HG02943 (cell line): ENCODE data around the gene TK1.

ENCODE experiments used
- ATAC-seq: cut with Tn5 transposase; IDR thresholded peaks from one replicate; pipeline ENCODE4 v1.9.1; 2021; ENCODE audit warnings: mild to moderate bottlenecking, low read depth, moderate library complexity; ENCODE audit not compliant: unreplicated experiment

The TK1 gene

DNA sequence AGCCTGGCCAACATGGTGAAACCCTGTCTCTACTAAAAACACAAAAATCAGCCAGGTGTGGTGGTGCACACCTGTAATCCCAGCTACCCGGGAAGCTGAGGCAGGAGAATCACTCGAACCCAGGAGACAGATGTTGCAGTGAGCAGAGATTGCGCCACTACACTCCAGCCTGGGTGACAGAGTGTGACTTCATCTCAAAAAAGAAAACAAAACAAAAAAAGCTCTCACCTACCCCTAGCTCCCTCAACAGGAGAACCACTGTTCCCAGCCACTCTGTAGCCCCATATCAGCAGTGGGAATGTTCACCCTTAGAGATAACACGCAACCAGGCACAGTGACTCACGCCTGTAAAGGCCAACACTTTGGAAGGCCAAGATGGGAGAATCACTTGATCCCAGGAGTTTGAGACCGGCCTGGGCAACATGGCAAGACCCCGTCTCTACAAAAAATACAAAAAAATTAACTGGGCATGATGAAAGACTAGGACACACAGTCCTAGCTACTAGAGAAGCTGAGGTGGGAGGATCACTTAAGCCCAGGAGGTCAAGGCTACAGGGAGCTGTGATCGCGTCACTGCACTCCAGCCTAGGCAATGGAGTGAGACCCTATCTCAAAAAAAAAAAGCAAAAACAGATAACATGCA is 50.9 kb downstream of the TK1 start:
- no peak for ATAC-seq

- no peak for ATAC-seq
Observed at GRCh38 chr17:78134899-78135385, 51.9 kb downstream of the TK1 start.

DNA sequence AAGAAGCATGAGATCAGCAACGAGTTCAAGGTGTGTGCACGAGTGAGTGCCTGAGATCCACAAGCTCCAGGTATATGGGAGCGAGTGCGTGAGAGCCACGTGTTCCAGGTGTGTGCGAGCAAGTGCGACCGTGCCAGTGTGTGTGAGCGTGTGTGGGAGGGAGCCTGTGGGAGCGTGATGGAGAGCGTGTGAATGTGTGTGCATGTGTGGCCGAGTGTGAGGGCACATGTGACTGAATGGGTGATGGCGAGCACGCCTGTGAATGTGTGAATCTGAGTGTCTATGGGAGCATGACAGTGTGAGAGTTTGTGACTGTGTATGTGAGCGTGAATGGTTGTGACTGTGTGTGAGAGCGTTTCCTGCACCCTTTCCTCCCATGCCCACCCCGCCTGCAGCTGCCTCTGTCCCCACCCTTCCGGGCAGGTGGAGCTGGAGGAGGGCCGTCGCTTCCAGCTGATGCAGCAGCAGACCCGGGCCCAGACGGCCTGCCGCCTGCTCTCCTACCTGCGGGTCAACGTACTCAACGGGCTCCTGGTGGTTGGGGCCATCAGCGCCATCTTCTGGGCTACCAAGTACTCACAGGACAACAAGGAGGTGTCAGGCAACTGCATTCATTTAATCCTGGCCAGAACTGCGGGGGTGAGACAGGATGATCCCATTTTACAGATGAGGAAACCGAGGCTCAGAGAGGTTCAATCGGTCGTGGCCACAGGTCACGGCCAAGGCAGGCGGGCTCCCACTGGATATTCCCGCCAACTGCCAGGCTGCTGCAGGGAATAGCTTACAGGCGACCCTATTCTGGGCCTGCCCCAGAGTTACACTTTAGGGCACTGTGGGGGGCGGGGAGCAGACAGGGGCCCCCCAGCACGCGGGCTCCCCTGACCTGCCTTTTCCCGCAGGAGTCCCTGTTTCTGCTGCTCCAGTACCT is 52.6 kb downstream of the TK1 start:
- ATAC-seq: no peak

- ATAC-seq: no peak
Observed at GRCh38 chr17:78133179-78133951, 53.5 kb downstream of the TK1 start.

DNA sequence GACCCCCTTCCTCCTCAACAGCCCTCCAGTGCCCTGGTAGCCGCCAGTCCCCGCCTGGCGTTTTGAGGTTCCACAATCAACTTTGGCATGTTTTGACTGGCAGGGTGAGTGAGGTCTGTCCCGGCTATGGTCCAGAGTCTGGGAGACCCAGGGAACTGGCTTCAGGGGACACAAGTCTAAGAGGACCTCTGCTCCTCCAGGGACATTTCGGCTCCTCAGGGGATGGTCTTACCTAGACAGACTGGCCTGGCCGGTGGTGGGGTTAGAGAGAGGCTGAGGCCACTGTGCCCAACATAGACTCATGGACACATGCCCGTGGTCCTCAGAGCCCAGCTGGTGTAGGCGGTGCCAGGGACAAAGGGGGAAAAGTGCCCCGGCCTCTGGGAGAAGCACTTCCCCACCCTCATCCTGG is 54.1 kb downstream of the TK1 start:
- no peak for ATAC-seq

GRCh38 chr17:78132084-78132676 is 54.7 kb downstream of the TK1 start:
- no peak for ATAC-seq

DNA sequence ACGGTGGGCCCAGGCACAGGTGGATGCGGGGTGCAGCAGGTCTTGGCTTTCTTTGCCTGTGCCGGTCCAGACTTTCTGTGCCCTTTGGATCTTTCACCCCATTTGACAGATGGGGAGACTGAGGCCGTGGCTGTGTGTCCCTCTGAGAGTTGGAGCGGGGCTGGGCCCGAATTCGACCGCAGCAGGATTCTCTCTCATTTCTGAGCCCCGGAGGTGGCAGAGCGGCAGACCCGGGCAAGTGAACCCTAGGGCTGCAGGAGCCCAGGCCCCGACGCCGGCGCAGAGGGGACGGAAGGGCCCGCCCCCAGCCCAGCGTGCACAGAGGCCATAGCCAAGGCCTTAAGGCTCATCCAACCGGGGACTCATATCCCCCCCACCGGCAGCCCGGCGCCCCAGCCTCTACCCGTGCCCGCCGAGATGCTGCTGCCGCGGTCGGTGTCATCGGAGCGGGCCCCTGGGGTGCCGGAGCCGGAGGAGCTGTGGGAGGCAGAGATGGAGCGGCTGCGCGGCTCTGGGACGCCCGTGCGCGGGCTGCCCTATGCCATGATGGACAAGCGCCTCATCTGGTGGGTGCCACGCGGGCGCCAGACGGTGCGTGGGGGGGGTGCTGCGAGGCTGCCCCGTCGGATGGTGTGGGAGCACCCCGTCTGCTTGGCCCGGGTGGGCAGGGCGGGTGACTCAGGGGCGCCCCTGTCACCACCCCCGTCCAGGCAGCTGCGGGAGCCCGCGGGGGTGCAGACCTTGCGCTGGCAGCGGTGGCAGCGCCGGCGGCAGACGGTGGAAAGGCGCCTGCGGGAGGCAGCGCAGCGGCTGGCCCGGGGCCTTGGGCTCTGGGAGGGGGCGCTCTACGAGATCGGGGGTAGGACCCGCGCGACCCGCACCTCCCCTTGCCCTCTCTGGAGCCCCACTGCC is 55.4 kb downstream of the TK1 start:
- no peak for ATAC-seq

GRCh38 chr17:78130437-78131101 is 56.3 kb downstream of the TK1 start, which contains the start of gene TMC8:
Gene TMC8 (plus strand): TSS chr17:78130771. CDS start chr17:78131589, 818 bp downstream.
- no peak for ATAC-seq

- ATAC-seq: no peak
Observed at GRCh38 chr17:78130090-78130436, 56.8 kb downstream of the TK1 start.

GRCh38 chr17:78129351-78130089 is 57.3 kb downstream of the TK1 start:
- no peak for ATAC-seq

- ATAC-seq: no peak
Observed at GRCh38 chr17:78128551-78129350, 58.1 kb downstream of the TK1 start, which contains the start of gene TMC6. Gene TMC6 (minus strand): TSS chr17:78128755. CDS start chr17:78126832, 1,923 bp downstream.

DNA sequence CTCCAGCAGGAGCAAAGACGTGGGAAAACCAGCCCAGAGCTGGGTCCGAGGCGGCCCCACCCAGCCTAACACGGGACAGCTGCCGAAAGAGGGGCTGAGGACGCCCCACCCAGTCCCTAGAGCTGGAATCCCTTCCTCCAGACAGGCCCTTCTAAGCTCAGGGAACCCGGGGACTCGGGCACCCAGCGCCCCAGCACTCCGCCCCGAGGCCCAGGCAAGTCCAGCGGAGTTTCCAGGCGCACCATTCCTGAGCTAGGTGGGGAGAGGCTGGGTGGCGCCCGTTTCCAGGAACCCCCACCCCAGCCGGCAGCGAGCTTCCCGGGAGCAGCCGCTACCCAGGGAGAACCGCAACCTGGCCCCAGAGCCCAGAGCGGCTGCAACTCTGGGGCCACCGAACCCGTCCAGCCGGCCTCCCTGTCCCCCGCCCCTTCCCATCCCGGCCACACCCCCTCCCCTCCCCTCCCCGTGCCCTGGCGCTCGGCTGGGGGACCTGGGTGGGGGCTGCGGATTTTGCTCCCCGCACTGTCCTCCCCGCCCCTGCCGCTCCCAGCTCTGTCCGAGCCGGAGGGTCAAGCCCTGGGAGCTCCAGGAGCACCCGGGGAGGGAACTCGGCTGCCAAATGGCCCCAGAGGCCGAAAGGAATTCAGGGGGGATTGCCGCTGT is 58.8 kb downstream of the TK1 start:
- no peak for ATAC-seq

- ATAC-seq: no peak
Observed at GRCh38 chr17:78127239-78127887, 59.5 kb downstream of the TK1 start.

DNA sequence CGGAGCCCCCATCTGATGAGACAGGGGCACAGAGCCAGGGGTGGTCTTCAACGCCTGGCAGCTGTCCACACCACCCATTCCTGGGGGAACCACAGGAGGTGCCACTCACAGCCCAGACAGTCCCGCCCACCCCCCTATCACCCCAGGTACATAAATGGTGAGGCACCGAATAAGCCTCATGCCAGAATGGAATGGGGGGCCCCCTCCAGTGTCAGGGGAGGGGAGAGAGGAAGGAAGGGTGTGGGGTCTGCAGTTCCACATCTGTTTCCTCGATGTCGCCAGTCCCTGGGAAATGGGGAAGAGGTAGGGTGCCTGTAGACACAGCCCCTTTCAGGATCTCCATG is 60.0 kb downstream of the TK1 start:
- no peak for ATAC-seq

GRCh38 chr17:78125976-78126894 is 60.6 kb downstream of the TK1 start:
- ATAC-seq: no peak
